Measurements from ENCODE around the gene PRUNE2.

PRUNE2 gene

DNA sequence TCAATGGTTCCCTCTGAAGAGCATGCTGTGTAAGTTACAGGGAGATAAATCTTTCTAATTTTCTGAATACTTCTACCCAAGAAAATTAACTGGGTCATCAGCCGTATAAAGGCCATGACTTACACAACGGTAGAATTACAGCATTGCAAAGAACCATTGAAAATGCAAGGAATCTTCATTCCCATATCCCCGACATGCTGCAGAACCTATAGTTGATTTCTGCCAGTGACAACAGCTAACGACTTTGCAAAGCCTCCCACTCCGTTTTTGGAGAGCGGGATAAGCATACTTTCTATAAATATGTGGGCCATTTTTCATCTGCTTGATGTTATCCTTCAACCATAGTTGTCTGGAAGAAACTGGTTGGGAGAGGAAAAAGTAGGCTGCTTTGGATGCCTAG, 85.5 kb downstream of the PRUNE2 start:
- Histone ChIP-seq H3K4me3 (ENCODE audit: insufficient read length, low read depth) (no peak overlapping the region), H3K36me3 (ENCODE audit: insufficient read depth, insufficient read length, low read length) (no peaks in the 10 kb centered on the region), H3K9ac (ENCODE audit: insufficient read length, low read depth) (no peak overlapping the region), H3K9me3 (ENCODE audit: insufficient read depth, low read length) (no peaks in the 10 kb centered on the region), H3K4me1 (ENCODE audit: insufficient read depth, insufficient read length) (no peaks in the 10 kb centered on the region), H3K27me3 (ENCODE audit: insufficient read depth, insufficient read length) (no peaks in the 10 kb centered on the region)
- DNase-seq (ENCODE audit: low read depth, low spot score): no peak
- TF ChIP-seq SUZ12 (IDR thresholded peaks at IDR 0.05; ENCODE audit: extremely low read depth, insufficient read depth, insufficient read length) (no peak), ZNF274 (IDR thresholded peaks at IDR 0.05; ENCODE audit: low read depth, low read length) (no peak), YY1 (IDR thresholded peaks at IDR 0.05; ENCODE audit: insufficient read depth, insufficient read length) (no peak)

DNA sequence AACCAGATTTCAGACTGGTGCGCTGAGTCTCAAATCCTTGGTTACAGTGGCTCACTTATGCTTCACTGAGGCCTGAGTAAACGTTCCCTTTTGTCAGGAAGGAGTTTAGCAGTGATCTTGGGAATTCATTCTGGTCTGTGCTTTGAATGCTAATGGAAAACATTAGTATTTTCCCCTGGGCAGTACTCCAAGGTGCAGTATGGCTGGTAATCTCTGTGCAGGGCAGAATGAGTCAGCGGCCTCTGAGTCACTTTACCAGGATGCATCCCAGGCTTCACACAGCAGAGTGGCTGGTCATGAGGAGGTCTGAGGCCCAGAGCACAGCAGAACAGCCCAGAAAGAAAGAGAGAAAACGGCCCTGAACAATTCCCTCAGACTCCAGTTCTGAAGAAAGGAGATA, 87.6 kb downstream of the PRUNE2 start:
- H3K9ac ChIP-seq (ENCODE audit: insufficient read length, low read depth): no peak overlapping the region

DNA sequence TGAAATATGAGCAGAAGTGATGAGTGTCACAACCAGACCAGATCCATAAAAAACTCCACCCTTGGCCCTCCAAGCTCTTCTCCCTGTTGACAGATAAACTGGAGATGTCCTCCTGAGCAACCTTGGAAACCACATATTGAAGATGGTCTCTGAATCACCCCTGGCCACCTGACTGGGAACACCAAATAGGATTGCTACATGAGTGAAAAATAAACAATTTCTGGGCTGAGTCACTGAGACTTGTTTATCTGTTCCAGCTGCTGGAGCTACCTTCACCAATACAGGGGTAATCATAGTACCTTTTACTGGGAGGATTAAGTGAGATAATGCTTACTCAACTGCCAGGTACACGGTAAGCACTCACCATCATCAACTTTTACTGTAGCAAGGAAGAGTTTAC, 88.4 kb downstream of the PRUNE2 start:
- Histone ChIP-seq H3K9me3 (ENCODE audit: insufficient read depth, low read length) (no peaks in the 10 kb centered on the region), H3K9ac (ENCODE audit: insufficient read length, low read depth) (no peak overlapping the region), H3K36me3 (ENCODE audit: insufficient read depth, insufficient read length, low read length) (no peaks in the 10 kb centered on the region), H3K27me3 (ENCODE audit: insufficient read depth, insufficient read length) (no peaks in the 10 kb centered on the region), H3K4me1 (ENCODE audit: insufficient read depth, insufficient read length) (no peaks in the 10 kb centered on the region), H3K4me3 (ENCODE audit: insufficient read length, low read depth) (no peak overlapping the region)
- no peak for DNase-seq (ENCODE audit: low read depth, low spot score)
- no peak for TF ChIP-seq YY1 (IDR thresholded peaks at IDR 0.05; ENCODE audit: insufficient read depth, insufficient read length)
- no peak for TF ChIP-seq SUZ12 (IDR thresholded peaks at IDR 0.05; ENCODE audit: extremely low read depth, insufficient read depth, insufficient read length)
- TF ChIP-seq ZNF274 (IDR thresholded peaks at IDR 0.05; ENCODE audit: low read depth, low read length): no peak

More for the DNA sequence above, 87.6 kb downstream of the PRUNE2 start:
- TF ChIP-seq ZNF274 (IDR thresholded peaks at IDR 0.05; ENCODE audit: low read depth, low read length) (no peak), SUZ12 (IDR thresholded peaks at IDR 0.05; ENCODE audit: extremely low read depth, insufficient read depth, insufficient read length) (no peak), YY1 (IDR thresholded peaks at IDR 0.05; ENCODE audit: insufficient read depth, insufficient read length) (no peak)
- H3K4me3 ChIP-seq (ENCODE audit: insufficient read length, low read depth): no peak overlapping the region
- H3K36me3 ChIP-seq (ENCODE audit: insufficient read depth, insufficient read length, low read length): no peaks in the 10 kb centered on the region
- no peaks in the 10 kb centered on the region for H3K27me3 ChIP-seq (ENCODE audit: insufficient read depth, insufficient read length)
- peak; percentile 66 for DNase-seq (ENCODE audit: low read depth, low spot score)
- no peaks in the 10 kb centered on the region for H3K4me1 ChIP-seq (ENCODE audit: insufficient read depth, insufficient read length)
- H3K9me3 ChIP-seq (ENCODE audit: insufficient read depth, low read length): no peaks in the 10 kb centered on the region

DNA sequence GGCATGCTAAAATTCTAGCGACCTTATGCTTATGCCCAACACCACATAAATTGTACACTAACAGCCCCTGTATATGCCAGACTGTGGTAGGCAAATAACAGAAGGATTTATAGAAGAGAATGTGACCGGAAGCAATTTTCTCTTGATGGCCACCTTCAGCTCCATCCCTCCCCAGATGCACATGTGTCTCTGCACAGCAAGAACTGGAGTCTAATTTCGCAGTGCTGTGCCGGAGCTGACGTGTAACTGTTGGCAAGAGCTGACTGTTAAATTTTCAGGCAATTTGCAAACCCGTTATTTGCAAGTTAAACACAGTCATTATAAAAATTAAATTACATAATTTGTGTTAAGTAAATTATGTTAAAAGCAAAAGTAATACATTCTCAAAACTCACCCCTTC, 93.3 kb downstream of the PRUNE2 start:
- TF ChIP-seq YY1 (IDR thresholded peaks at IDR 0.05; ENCODE audit: insufficient read depth, insufficient read length): no peak
- TF ChIP-seq ZNF274 (IDR thresholded peaks at IDR 0.05; ENCODE audit: low read depth, low read length): no peak
- no peak for TF ChIP-seq SUZ12 (IDR thresholded peaks at IDR 0.05; ENCODE audit: extremely low read depth, insufficient read depth, insufficient read length)
- DNase-seq (ENCODE audit: low read depth, low spot score): no peak
- Histone ChIP-seq H3K9me3 (ENCODE audit: insufficient read depth, low read length) (no peaks in the 10 kb centered on the region), H3K27me3 (ENCODE audit: insufficient read depth, insufficient read length) (no peaks in the 10 kb centered on the region), H3K4me1 (ENCODE audit: insufficient read depth, insufficient read length) (no peaks in the 10 kb centered on the region), H3K36me3 (ENCODE audit: insufficient read depth, insufficient read length, low read length) (no peaks in the 10 kb centered on the region), H3K4me3 (ENCODE audit: insufficient read length, low read depth) (no peak overlapping the region), H3K9ac (ENCODE audit: insufficient read length, low read depth) (no peak overlapping the region)

DNA sequence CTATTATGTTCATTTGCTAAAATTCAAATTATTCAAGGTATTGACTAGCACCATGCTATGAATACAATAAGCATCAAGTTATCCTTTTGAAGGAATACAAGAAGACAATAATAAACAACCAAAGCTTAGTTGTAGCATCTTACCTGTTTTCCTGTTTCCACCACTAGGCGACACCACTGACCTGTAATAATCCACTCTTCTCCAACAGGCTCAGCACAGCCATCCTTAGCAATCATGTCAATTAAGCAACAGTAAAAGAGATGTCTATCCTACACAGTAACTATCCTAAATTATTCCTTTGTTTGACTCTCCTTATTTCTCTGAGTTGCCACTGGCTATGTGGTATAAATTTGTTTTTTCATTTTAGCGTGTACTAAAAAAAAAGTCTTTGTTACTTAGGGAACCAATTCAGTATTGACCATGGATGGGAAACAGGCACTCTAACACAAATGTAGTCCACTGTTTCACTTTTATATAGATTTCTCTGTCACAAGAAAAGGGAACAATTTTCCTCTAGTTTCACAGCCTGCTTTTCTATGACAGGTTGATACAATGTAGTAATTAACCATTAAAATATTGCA, 95.4 kb downstream of the PRUNE2 start:
- Histone ChIP-seq H3K36me3 (ENCODE audit: insufficient read depth, insufficient read length, low read length) (no peaks in the 10 kb centered on the region), H3K27me3 (ENCODE audit: insufficient read depth, insufficient read length) (no peaks in the 10 kb centered on the region), H3K4me3 (ENCODE audit: insufficient read length, low read depth) (no peak overlapping the region), H3K9ac (ENCODE audit: insufficient read length, low read depth) (no peak overlapping the region), H3K9me3 (ENCODE audit: insufficient read depth, low read length) (no peaks in the 10 kb centered on the region), H3K4me1 (ENCODE audit: insufficient read depth, insufficient read length) (no peaks in the 10 kb centered on the region)
- DNase-seq (ENCODE audit: low read depth, low spot score): peak; percentile 62
- no peak for TF ChIP-seq YY1 (IDR thresholded peaks at IDR 0.05; ENCODE audit: insufficient read depth, insufficient read length)
- TF ChIP-seq ZNF274 (IDR thresholded peaks at IDR 0.05; ENCODE audit: low read depth, low read length): no peak
- no peak for TF ChIP-seq SUZ12 (IDR thresholded peaks at IDR 0.05; ENCODE audit: extremely low read depth, insufficient read depth, insufficient read length)

DNA sequence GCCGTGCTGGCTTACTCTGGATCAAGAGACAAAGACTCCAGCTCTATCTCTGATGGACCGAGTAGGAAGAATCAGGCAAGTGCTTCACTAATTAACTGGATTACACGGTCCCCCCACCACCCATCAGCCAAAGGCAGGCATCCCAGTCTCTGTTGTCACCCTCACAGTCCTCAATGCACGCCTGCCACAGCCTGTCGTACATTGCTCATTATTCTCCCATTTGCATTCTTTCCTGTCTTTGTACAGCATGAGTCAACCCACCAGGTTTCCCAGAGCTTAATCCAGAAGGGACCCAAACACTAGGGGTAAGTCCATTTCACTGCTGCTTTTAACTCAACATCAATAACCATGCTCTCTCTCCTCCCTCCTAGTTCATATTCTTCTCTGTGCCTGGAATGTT, 97.3 kb downstream of the PRUNE2 start:
- Histone ChIP-seq H3K9ac (ENCODE audit: insufficient read length, low read depth) (no peak overlapping the region), H3K9me3 (ENCODE audit: insufficient read depth, low read length) (no peaks in the 10 kb centered on the region), H3K4me3 (ENCODE audit: insufficient read length, low read depth) (no peak overlapping the region), H3K36me3 (ENCODE audit: insufficient read depth, insufficient read length, low read length) (no peaks in the 10 kb centered on the region), H3K4me1 (ENCODE audit: insufficient read depth, insufficient read length) (no peaks in the 10 kb centered on the region), H3K27me3 (ENCODE audit: insufficient read depth, insufficient read length) (no peaks in the 10 kb centered on the region)
- no peak for DNase-seq (ENCODE audit: low read depth, low spot score)
- TF ChIP-seq ZNF274 (IDR thresholded peaks at IDR 0.05; ENCODE audit: low read depth, low read length) (no peak), SUZ12 (IDR thresholded peaks at IDR 0.05; ENCODE audit: extremely low read depth, insufficient read depth, insufficient read length) (no peak), YY1 (IDR thresholded peaks at IDR 0.05; ENCODE audit: insufficient read depth, insufficient read length) (no peak)

DNA sequence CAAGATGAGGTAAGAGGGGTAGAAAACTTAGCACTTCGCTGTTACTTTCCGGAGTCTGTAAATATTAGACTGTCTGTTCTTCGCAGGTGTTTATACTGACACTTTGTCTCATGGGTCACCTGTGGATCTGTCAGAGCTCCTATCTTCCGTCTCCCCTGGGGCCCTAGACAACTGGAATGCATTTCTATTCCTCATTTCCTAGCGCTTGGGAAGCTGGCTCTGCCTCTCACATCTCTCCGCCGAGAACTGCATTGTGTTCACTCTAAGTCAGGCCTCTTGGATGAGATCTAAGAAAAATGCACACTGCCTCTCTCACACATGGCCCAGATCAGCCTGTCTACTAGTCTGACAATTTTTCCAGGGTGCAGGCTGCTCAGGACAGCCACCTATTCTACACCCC, 102.2 kb downstream of the PRUNE2 start:
- no peaks in the 10 kb centered on the region for H3K4me1 ChIP-seq (ENCODE audit: insufficient read depth, insufficient read length)
- no peak overlapping the region for H3K4me3 ChIP-seq (ENCODE audit: insufficient read length, low read depth)
- no peak for DNase-seq (ENCODE audit: low read depth, low spot score)
- H3K9me3 ChIP-seq (ENCODE audit: insufficient read depth, low read length): no peaks in the 10 kb centered on the region
- H3K36me3 ChIP-seq (ENCODE audit: insufficient read depth, insufficient read length, low read length): no peaks in the 10 kb centered on the region
- H3K9ac ChIP-seq (ENCODE audit: insufficient read length, low read depth): no peak overlapping the region
- TF ChIP-seq YY1 (IDR thresholded peaks at IDR 0.05; ENCODE audit: insufficient read depth, insufficient read length): no peak
- no peak for TF ChIP-seq SUZ12 (IDR thresholded peaks at IDR 0.05; ENCODE audit: extremely low read depth, insufficient read depth, insufficient read length)
- no peaks in the 10 kb centered on the region for H3K27me3 ChIP-seq (ENCODE audit: insufficient read depth, insufficient read length)

Measured in NT2/D1 (cell line).